Endothelial cell (in vitro differentiated cells): Measurements from ENCODE around the gene FIG4. TPM values are rescaled to one million over a fixed set of nuclear protein-coding genes. Genes with fewer than 3 reads are reported as not detected.
A peak's percentile ranks its signal among the peaks of the same experiment; 100 is the strongest.

Experiments
- DNase-seq: peaks from one replicate; pipeline ENCODE4 v3.0.0; 2021; ENCODE audit warnings: low spot score
- H3K27ac Mint-ChIP-seq: one replicate; pipeline ENCODE4 v1.8.0; 2021; ENCODE audit warnings: mixed read lengths, inconsistent platforms; ENCODE audit not compliant: unreplicated experiment
- H3K27me3 Mint-ChIP-seq: one replicate; pipeline ENCODE4 v1.8.0; 2021; ENCODE audit warnings: mild to moderate bottlenecking, moderate library complexity, mixed read lengths, inconsistent platforms; ENCODE audit not compliant: unreplicated experiment
- H3K36me3 Mint-ChIP-seq: one replicate; pipeline ENCODE4 v1.8.0; 2021; ENCODE audit warnings: mild to moderate bottlenecking, low read depth, mixed read lengths, inconsistent platforms; ENCODE audit not compliant: unreplicated experiment
- H3K4me1 Mint-ChIP-seq: one replicate; pipeline ENCODE4 v1.8.0; 2021; ENCODE audit warnings: mild to moderate bottlenecking, mixed read lengths, inconsistent platforms; ENCODE audit not compliant: unreplicated experiment
- H3K4me3 Mint-ChIP-seq: one replicate; pipeline ENCODE4 v1.8.0; 2021; ENCODE audit warnings: mild to moderate bottlenecking, mixed read lengths, inconsistent platforms; ENCODE audit not compliant: unreplicated experiment
- H3K9me3 Mint-ChIP-seq: one replicate; pipeline ENCODE4 v1.8.0; 2021; ENCODE audit warnings: mixed read lengths, inconsistent platforms; ENCODE audit not compliant: unreplicated experiment
- CTCF ChIP-seq: fragments of 200-600 bp; sonication (generic); IDR thresholded peaks from one replicate; pipeline ENCODE4 v1.5.0; 2021; ENCODE audit warnings: antibody characterized with exemption; ENCODE audit not compliant: unreplicated experiment
- long read RNA-seq: library from polyadenylated mRNA; unstranded; transcript quantifications from one replicate; pipeline ENCODE4 v2.0.0, GENCODE V29; 2020; ENCODE audit not compliant: unreplicated experiment
- total RNA-seq: library from RNA; stranded (reverse); fragmentation: NEBNext Ultra II Directional; extraction: Animal tissue kit (Norgen Biotek cat#: 25700); gene quantifications from one replicate; pipeline ENCODE4 v1.2.1, GENCODE V29; 2021; ENCODE audit not compliant: unreplicated experiment

Gene FIG4
- 9.2 TPM for total RNA-seq
- long read RNA-seq, partial matches to known transcripts: 0 of 4 reads
- long read RNA-seq, other reads (novel, unspliced or antisense): 1 of 4 reads

DNA sequence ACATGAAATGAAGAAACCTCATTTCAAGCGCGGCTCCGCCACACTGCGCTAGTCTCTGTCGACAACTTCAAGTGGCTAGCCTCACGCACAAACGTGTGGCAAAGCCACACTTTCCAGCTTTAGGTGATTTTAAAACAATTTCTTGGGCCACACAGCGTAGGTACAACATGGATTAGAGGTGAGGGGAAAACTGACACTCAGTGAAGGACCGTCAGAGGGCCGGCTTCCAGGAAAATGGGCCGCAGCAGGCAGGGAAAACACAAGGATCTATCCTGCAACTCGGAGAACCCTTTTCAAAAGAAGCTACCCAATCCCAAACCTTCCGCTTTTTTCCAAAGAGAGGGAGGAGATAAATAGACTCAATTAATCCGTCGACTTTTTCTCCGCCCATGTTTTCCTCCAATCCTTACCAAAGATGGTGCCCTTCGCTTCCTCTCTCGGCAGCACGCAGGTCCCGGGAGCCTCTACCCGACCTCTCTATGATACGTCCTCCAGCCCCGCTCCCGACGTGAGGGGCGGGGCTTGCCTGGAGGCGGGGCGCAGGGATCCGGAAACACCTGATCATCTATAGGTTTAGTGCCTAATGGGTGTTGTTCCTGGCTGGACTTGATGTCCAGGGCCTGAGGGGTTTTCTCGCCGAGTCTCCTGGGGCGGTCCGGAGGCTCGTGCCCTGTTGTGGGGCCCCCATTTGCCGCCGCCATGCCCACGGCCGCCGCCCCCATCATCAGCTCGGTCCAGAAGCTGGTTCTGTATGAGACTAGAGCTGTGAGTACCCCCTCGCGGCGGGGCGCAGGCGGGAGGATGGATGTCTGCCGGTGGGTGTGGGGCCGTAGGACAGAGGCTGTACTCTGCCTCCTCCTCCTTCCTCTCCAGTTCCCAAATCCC lies at the start of gene FIG4, which contains the start of gene AK9:
Gene FIG4 (plus strand): TSS at position 560 of the 885 bp plus-strand sequence. CDS start 140 bp downstream, at position 700.
Gene AK9 (minus strand): TSS at position 466 of the 885 bp plus-strand sequence. CDS start 15,457 bp downstream, outside the sequence.
- peaks cover 2% of the 10 kb centered on the region for H3K4me1 Mint-ChIP-seq
- TF ChIP-seq CTCF: no peak
- H3K36me3 Mint-ChIP-seq: no peaks in the 10 kb centered on the region
- H3K4me3 Mint-ChIP-seq: peak within 1 kb of the TSS; percentile 99
- H3K9me3 Mint-ChIP-seq: no peaks in the 10 kb centered on the region
- H3K27me3 Mint-ChIP-seq: no peaks in the 10 kb centered on the region
- DNase-seq: peak; percentile 86
- H3K27ac Mint-ChIP-seq: peak within 1 kb of the TSS; percentile 93

DNA sequence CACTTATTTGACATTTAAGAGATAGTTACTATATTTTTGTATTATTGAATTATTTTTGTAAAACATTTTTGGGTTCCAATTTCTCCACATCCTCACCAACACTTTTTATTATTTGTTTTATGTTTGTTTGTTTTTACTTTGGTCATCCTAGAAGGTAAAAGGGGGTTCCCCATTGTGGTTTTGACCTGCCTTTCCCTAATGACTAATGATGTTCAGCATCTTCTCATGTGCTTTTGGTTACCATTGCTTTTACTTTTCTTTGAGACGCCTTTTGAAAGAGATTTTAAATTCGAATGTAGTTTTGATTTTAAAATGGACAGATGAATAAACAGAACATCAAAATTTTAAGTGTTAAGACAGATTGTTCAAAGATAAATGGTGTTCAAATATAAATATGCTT lies 47.0 kb upstream of the FIG4 start:
- no peak overlapping the region for H3K4me3 Mint-ChIP-seq
- H3K9me3 Mint-ChIP-seq: no peaks in the 10 kb centered on the region
- no peak for DNase-seq
- peaks cover 3% of the 10 kb centered on the region for H3K27me3 Mint-ChIP-seq
- TF ChIP-seq CTCF: no peak
- peaks cover 7% of the 10 kb centered on the region for H3K36me3 Mint-ChIP-seq
- no peaks in the 10 kb centered on the region for H3K4me1 Mint-ChIP-seq
- no peak overlapping the region for H3K27ac Mint-ChIP-seq

DNA sequence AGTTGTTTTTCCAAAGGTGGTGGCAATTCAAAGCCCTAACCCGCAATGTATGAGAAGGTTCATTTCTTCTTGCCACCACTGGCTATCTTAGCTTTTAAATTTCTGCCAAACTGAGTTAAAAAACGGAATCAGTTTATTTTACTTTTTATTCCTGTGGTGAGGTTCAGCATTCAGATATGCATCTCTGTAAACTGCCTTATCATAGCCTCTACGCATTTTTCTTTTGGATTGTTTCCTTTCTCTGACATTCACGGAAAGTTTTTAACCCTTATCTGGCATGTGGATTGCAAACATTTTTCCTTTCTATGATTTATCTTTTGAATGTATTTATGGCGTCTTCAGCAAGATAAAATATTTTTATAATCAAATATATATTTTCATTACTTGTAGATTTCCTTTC lies 37.8 kb upstream of the FIG4 start:
- H3K27ac Mint-ChIP-seq: no peak overlapping the region
- H3K4me1 Mint-ChIP-seq: no peaks in the 10 kb centered on the region
- no peaks in the 10 kb centered on the region for H3K36me3 Mint-ChIP-seq
- no peak for TF ChIP-seq CTCF
- no peak overlapping the region for H3K4me3 Mint-ChIP-seq
- H3K27me3 Mint-ChIP-seq: no peaks in the 10 kb centered on the region
- no peaks in the 10 kb centered on the region for H3K9me3 Mint-ChIP-seq
- no peak for DNase-seq

DNA sequence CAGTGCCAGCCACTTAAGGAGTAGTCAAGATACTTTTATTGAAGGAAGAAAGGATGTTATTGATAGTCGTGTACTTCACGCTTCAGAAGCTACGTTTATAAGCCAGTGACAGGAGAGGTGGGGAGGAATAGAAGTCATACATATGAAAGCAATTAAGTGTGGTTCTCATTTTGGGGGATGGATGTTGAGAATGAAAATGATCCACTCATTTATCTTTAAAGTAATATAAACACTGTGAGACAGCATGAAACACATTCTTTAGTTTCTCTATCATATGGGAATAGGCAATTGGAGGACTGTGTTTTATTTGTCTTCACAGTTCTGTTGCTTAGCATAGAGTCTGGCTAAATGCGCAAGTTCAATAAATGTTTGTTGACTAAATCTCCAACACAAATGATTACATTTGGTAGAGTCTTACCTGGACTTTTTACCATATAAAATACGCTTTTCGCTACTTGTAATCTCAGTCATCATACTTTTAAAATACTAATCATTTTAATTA lies 35.3 kb upstream of the FIG4 start:
- no peak overlapping the region for H3K4me3 Mint-ChIP-seq
- no peaks in the 10 kb centered on the region for H3K9me3 Mint-ChIP-seq
- TF ChIP-seq CTCF: no peak
- H3K27me3 Mint-ChIP-seq: no peaks in the 10 kb centered on the region
- no peaks in the 10 kb centered on the region for H3K36me3 Mint-ChIP-seq
- no peak for DNase-seq
- no peaks in the 10 kb centered on the region for H3K4me1 Mint-ChIP-seq
- no peak overlapping the region for H3K27ac Mint-ChIP-seq
